ENCODE measurements around the gene SLC27A3. TPM values are rescaled to one million over a fixed set of nuclear protein-coding genes. Genes with fewer than 3 reads are reported as not detected.
A peak's percentile ranks its signal among the peaks of the same experiment; 100 is the strongest.

SLC27A3 gene
- total RNA-seq, 1 experiment from 2014 or later: 4.4 TPM

GRCh38 chr1:153793261-153793972 is 18.2 kb downstream of the SLC27A3 start:
- DNase-seq: no peak
- H2AFZ ChIP-seq (ENCODE audit: low read length): no peak overlapping the region
- H4K20me1 ChIP-seq (ENCODE audit: insufficient read depth, low read depth, low read length): no peaks in the 10 kb centered on the region
- no peaks in the 10 kb centered on the region for H3K36me3 ChIP-seq (ENCODE audit: insufficient read depth, low read length)
- peaks cover 30% of the 10 kb centered on the region for H3K4me1 ChIP-seq (ENCODE audit: low read length)
- H3K4me3 ChIP-seq (ENCODE audit: low read length): no peak overlapping the region
- H3K9me3 ChIP-seq (ENCODE audit: low read length): no peaks in the 10 kb centered on the region
- H3K79me2 ChIP-seq (ENCODE audit: low read length): no peaks in the 10 kb centered on the region
- no peaks in the 10 kb centered on the region for H3K27me3 ChIP-seq (ENCODE audit: low read length)
- no peak overlapping the region for H3K9ac ChIP-seq (ENCODE audit: low read length)
- H3K4me2 ChIP-seq (ENCODE audit: low read depth, low read length, poor library complexity, severe bottlenecking): no peak overlapping the region
- no peaks in the 10 kb centered on the region for H3K9me2 ChIP-seq (replicated peaks; ENCODE audit: insufficient read depth, low read length)
- no peak overlapping the region for H3K27ac ChIP-seq (ENCODE audit: low read length)

- no peaks in the 10 kb centered on the region for H3K36me3 ChIP-seq (ENCODE audit: insufficient read depth, low read length)
- H3K4me1 ChIP-seq (ENCODE audit: low read length): peaks cover 37% of the 10 kb centered on the region
- H2AFZ ChIP-seq (ENCODE audit: low read length): no peak overlapping the region
- no peak for DNase-seq
- no peaks in the 10 kb centered on the region for H3K27me3 ChIP-seq (ENCODE audit: low read length)
- H3K79me2 ChIP-seq (ENCODE audit: low read length): no peaks in the 10 kb centered on the region
- H3K9me2 ChIP-seq (replicated peaks; ENCODE audit: insufficient read depth, low read length): no peaks in the 10 kb centered on the region
- H3K9ac ChIP-seq (ENCODE audit: low read length): no peak overlapping the region
- no peak overlapping the region for H3K4me2 ChIP-seq (ENCODE audit: low read depth, low read length, poor library complexity, severe bottlenecking)
- H3K27ac ChIP-seq (ENCODE audit: low read length): no peak overlapping the region
- H3K4me3 ChIP-seq (ENCODE audit: low read length): no peak overlapping the region
- no peaks in the 10 kb centered on the region for H4K20me1 ChIP-seq (ENCODE audit: insufficient read depth, low read depth, low read length)
- H3K9me3 ChIP-seq (ENCODE audit: low read length): no peaks in the 10 kb centered on the region
Observed at GRCh38 chr1:153793973-153794615, 18.9 kb downstream of the SLC27A3 start.

- Histone ChIP-seq H3K9ac (ENCODE audit: low read length) (no peak overlapping the region), H3K79me2 (ENCODE audit: low read length) (no peaks in the 10 kb centered on the region), H3K4me2 (ENCODE audit: low read depth, low read length, poor library complexity, severe bottlenecking) (no peak overlapping the region), H4K20me1 (ENCODE audit: insufficient read depth, low read depth, low read length) (no peaks in the 10 kb centered on the region), H3K36me3 (ENCODE audit: insufficient read depth, low read length) (no peaks in the 10 kb centered on the region), H3K4me1 (ENCODE audit: low read length) (peaks cover 38% of the 10 kb centered on the region), H3K9me3 (ENCODE audit: low read length) (no peaks in the 10 kb centered on the region), H2AFZ (ENCODE audit: low read length) (no peak overlapping the region), H3K9me2 (replicated peaks; ENCODE audit: insufficient read depth, low read length) (no peaks in the 10 kb centered on the region), H3K4me3 (ENCODE audit: low read length) (no peak overlapping the region), H3K27me3 (ENCODE audit: low read length) (no peaks in the 10 kb centered on the region), H3K27ac (ENCODE audit: low read length) (no peak overlapping the region)
- no peak for DNase-seq
Observed at GRCh38 chr1:153794624-153795329, 19.6 kb downstream of the SLC27A3 start.

GRCh38 chr1:153795330-153795837 is 20.2 kb downstream of the SLC27A3 start:
- no peak overlapping the region for H3K27ac ChIP-seq (ENCODE audit: low read length)
- no peaks in the 10 kb centered on the region for H3K27me3 ChIP-seq (ENCODE audit: low read length)
- no peak for DNase-seq

GRCh38 chr1:153795934-153796785 is 21.0 kb downstream of the SLC27A3 start:
- no peak overlapping the region for H3K4me2 ChIP-seq (ENCODE audit: low read depth, low read length, poor library complexity, severe bottlenecking)
- H4K20me1 ChIP-seq (ENCODE audit: insufficient read depth, low read depth, low read length): no peaks in the 10 kb centered on the region
- no peak overlapping the region for H3K4me3 ChIP-seq (ENCODE audit: low read length)
- no peak overlapping the region for H3K9ac ChIP-seq (ENCODE audit: low read length)
- peaks cover 28% of the 10 kb centered on the region for H3K4me1 ChIP-seq (ENCODE audit: low read length)
- no peaks in the 10 kb centered on the region for H3K36me3 ChIP-seq (ENCODE audit: insufficient read depth, low read length)
- no peak for DNase-seq
- H3K9me3 ChIP-seq (ENCODE audit: low read length): no peaks in the 10 kb centered on the region
- H3K79me2 ChIP-seq (ENCODE audit: low read length): no peaks in the 10 kb centered on the region
- no peaks in the 10 kb centered on the region for H3K9me2 ChIP-seq (replicated peaks; ENCODE audit: insufficient read depth, low read length)
- no peak overlapping the region for H3K27ac ChIP-seq (ENCODE audit: low read length)
- no peak overlapping the region for H2AFZ ChIP-seq (ENCODE audit: low read length)
- H3K27me3 ChIP-seq (ENCODE audit: low read length): no peaks in the 10 kb centered on the region

More at GRCh38 chr1:153795330-153795837, 20.2 kb downstream of the SLC27A3 start:
- no peaks in the 10 kb centered on the region for H4K20me1 ChIP-seq (ENCODE audit: insufficient read depth, low read depth, low read length)
- no peak overlapping the region for H2AFZ ChIP-seq (ENCODE audit: low read length)
- H3K9me2 ChIP-seq (replicated peaks; ENCODE audit: insufficient read depth, low read length): no peaks in the 10 kb centered on the region
- H3K4me1 ChIP-seq (ENCODE audit: low read length): peaks cover 36% of the 10 kb centered on the region
- no peak overlapping the region for H3K4me3 ChIP-seq (ENCODE audit: low read length)
- H3K9ac ChIP-seq (ENCODE audit: low read length): no peak overlapping the region
- no peaks in the 10 kb centered on the region for H3K79me2 ChIP-seq (ENCODE audit: low read length)
- H3K4me2 ChIP-seq (ENCODE audit: low read depth, low read length, poor library complexity, severe bottlenecking): no peak overlapping the region
- no peaks in the 10 kb centered on the region for H3K36me3 ChIP-seq (ENCODE audit: insufficient read depth, low read length)
- no peaks in the 10 kb centered on the region for H3K9me3 ChIP-seq (ENCODE audit: low read length)

GRCh38 chr1:153796786-153797659 is 21.8 kb downstream of the SLC27A3 start:
- Histone ChIP-seq H3K27me3 (ENCODE audit: low read length) (no peaks in the 10 kb centered on the region), H3K27ac (ENCODE audit: low read length) (no peak overlapping the region), H4K20me1 (ENCODE audit: insufficient read depth, low read depth, low read length) (no peaks in the 10 kb centered on the region), H3K36me3 (ENCODE audit: insufficient read depth, low read length) (no peaks in the 10 kb centered on the region), H3K79me2 (ENCODE audit: low read length) (no peaks in the 10 kb centered on the region), H3K9me2 (replicated peaks; ENCODE audit: insufficient read depth, low read length) (no peaks in the 10 kb centered on the region), H3K9ac (ENCODE audit: low read length) (no peak overlapping the region), H3K4me3 (ENCODE audit: low read length) (no peak overlapping the region), H3K4me2 (ENCODE audit: low read depth, low read length, poor library complexity, severe bottlenecking) (no peak overlapping the region), H3K9me3 (ENCODE audit: low read length) (no peaks in the 10 kb centered on the region), H3K4me1 (ENCODE audit: low read length) (peaks cover 19% of the 10 kb centered on the region), H2AFZ (ENCODE audit: low read length) (no peak overlapping the region)
- peak; percentile 94 for DNase-seq

- Histone ChIP-seq H3K36me3 (ENCODE audit: insufficient read depth, low read length) (no peaks in the 10 kb centered on the region), H3K4me3 (ENCODE audit: low read length) (no peak overlapping the region), H3K27me3 (ENCODE audit: low read length) (no peaks in the 10 kb centered on the region), H3K4me2 (ENCODE audit: low read depth, low read length, poor library complexity, severe bottlenecking) (no peak overlapping the region), H3K79me2 (ENCODE audit: low read length) (no peaks in the 10 kb centered on the region), H3K4me1 (ENCODE audit: low read length) (peaks cover 19% of the 10 kb centered on the region), H3K9me2 (replicated peaks; ENCODE audit: insufficient read depth, low read length) (0 out of 2 replicates have a peak, but pooled peaks cover under 1% of the 10 kb centered on the region), H3K27ac (ENCODE audit: low read length) (peak overlapping the region; percentile 49), H2AFZ (ENCODE audit: low read length) (no peak overlapping the region), H3K9ac (ENCODE audit: low read length) (peak overlapping the region; percentile 18; the same call in 1 of the 2 replicates), H4K20me1 (ENCODE audit: insufficient read depth, low read depth, low read length) (no peaks in the 10 kb centered on the region), H3K9me3 (ENCODE audit: low read length) (no peaks in the 10 kb centered on the region)
- DNase-seq: no peak
Observed at GRCh38 chr1:153798468-153798780, 23.2 kb downstream of the SLC27A3 start.

Data from Karpas-422 (cell line).